Measurements from ENCODE around the gene GPSM1. TPM values are rescaled to one million over a fixed set of nuclear protein-coding genes. Genes with fewer than 3 reads are reported as not detected.

Gene GPSM1
- total RNA-seq, 4 donors from 2014 or later: 28.8 to 95.1 (median 38.1) TPM

DNA sequence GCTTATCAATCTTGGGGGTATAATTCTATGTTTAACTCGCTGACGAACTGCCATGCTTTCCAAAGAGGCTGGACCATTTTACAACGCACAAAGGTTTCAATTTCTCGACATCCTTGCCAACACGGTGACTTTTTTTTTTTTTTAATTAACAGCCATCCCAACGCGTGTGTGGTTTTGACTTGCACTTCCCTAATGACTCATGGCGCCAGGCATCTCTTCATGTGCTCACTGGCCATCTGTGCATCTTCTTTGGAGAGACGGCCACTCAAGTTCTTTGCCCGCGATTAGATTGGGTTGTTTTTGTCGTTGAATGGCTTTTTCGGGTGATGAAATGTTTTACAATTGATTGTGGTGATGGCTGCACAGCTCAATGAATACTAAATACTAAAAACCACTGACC is 58.7 kb downstream of the GPSM1 start:
- no peak for DNase-seq (ENCODE audit: low spot score in 2 of 2)
- TF ChIP-seq POLR2A (IDR thresholded peaks at IDR 0.05) (no peak), EP300 (IDR thresholded peaks at IDR 0.05) (no peak)
- TF ChIP-seq, protein P1, sequence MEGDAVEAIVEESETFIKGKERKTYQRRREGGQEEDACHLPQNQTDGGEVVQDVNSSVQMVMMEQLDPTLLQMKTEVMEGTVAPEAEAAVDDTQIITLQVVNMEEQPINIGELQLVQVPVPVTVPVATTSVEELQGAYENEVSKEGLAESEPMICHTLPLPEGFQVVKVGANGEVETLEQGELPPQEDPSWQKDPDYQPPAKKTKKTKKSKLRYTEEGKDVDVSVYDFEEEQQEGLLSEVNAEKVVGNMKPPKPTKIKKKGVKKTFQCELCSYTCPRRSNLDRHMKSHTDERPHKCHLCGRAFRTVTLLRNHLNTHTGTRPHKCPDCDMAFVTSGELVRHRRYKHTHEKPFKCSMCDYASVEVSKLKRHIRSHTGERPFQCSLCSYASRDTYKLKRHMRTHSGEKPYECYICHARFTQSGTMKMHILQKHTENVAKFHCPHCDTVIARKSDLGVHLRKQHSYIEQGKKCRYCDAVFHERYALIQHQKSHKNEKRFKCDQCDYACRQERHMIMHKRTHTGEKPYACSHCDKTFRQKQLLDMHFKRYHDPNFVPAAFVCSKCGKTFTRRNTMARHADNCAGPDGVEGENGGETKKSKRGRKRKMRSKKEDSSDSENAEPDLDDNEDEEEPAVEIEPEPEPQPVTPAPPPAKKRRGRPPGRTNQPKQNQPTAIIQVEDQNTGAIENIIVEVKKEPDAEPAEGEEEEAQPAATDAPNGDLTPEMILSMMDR (IDR thresholded peaks at IDR 0.05): no peak
- H3K27me3 ChIP-seq: no peaks in the 10 kb centered on the region
- no peak overlapping the region for H3K4me3 ChIP-seq
- H3K9me3 ChIP-seq: no peaks in the 10 kb centered on the region
- no peak overlapping the region for H3K27ac ChIP-seq
- H3K4me1 ChIP-seq: no peaks in the 10 kb centered on the region
- peaks cover 2 to 95% (median 8%) of the 10 kb centered on the region in 3 donors for H3K36me3 ChIP-seq
- WGBS, 2 donors: 91 to 93% methylated on average over 13 of the region's 13 CpGs

DNA sequence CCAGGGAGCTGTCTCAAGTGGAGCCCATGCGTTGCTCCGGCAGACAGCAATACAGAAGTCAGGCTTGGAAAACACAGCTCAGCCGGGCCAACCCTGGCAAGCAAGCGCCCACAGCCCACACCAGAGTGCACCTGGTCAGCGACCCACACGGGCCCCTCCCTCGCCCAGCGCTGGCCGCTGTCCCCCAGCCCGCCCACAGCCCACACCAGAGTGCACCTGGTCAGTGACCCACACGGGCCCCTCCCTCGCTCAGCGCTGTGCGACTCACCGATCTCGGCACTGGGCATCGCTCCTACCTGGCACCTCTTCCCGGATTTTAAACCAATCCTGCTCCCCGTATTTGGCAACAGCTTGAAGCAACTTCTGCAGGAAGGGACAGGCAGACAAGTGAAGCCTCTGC is 59.9 kb downstream of the GPSM1 start:
- TF ChIP-seq POLR2A (IDR thresholded peaks at IDR 0.05): no peak
- TF ChIP-seq, protein P1 (IDR thresholded peaks at IDR 0.05): no peak
- no peak for TF ChIP-seq EP300 (IDR thresholded peaks at IDR 0.05)
- H3K9me3 ChIP-seq: no peaks in the 10 kb centered on the region
- H3K27ac ChIP-seq: no peak overlapping the region
- H3K4me1 ChIP-seq: peaks cover 0 to 2% (median 0%) of the 10 kb centered on the region in 4 donors
- no peak overlapping the region for H3K4me3 ChIP-seq
- H3K36me3 ChIP-seq: peaks cover 2 to 95% (median 8%) of the 10 kb centered on the region in 3 donors
- no peak for DNase-seq (ENCODE audit: low spot score in 2 of 2)
- no peaks in the 10 kb centered on the region for H3K27me3 ChIP-seq
- WGBS, 2 donors: 93 to 95% methylated on average over 18 to 19 of the region's 19 CpGs

DNA sequence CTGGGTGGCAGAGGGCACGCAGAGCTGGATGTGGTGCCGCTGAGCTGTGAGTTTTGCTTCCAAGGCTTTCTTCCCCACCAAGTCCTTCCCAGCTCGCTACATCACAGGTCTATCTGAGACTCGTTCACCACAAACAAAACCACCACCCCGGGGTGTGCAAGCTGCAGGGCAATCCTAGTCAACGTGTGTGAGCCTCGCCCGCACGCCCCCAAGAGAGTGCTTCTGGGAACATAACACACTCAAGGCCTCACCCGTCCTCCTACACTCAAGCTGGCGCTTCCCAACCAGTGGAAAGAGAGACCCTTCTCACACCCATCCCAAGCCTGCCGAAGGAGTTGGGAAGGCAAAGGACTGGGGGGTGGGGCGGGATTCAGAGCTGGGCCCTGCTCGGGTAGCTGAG is 62.1 kb downstream of the GPSM1 start:
- Histone ChIP-seq H3K4me1 (peaks cover 0 to 16% (median 0%) of the 10 kb centered on the region in 4 donors), H3K27ac (no peak overlapping the region), H3K4me3 (no peak overlapping the region), H3K9me3 (no peaks in the 10 kb centered on the region), H3K36me3 (peaks cover 2 to 95% (median 3%) of the 10 kb centered on the region in 3 donors), H3K27me3 (no peaks in the 10 kb centered on the region)
- no peak for DNase-seq (ENCODE audit: low spot score in 2 of 2)
- TF ChIP-seq, protein P1 (IDR thresholded peaks at IDR 0.05): no peak
- TF ChIP-seq POLR2A (IDR thresholded peaks at IDR 0.05) (no peak), EP300 (IDR thresholded peaks at IDR 0.05) (no peak)
- WGBS, 2 donors: 84 to 86% methylated on average over 14 of the region's 14 CpGs

DNA sequence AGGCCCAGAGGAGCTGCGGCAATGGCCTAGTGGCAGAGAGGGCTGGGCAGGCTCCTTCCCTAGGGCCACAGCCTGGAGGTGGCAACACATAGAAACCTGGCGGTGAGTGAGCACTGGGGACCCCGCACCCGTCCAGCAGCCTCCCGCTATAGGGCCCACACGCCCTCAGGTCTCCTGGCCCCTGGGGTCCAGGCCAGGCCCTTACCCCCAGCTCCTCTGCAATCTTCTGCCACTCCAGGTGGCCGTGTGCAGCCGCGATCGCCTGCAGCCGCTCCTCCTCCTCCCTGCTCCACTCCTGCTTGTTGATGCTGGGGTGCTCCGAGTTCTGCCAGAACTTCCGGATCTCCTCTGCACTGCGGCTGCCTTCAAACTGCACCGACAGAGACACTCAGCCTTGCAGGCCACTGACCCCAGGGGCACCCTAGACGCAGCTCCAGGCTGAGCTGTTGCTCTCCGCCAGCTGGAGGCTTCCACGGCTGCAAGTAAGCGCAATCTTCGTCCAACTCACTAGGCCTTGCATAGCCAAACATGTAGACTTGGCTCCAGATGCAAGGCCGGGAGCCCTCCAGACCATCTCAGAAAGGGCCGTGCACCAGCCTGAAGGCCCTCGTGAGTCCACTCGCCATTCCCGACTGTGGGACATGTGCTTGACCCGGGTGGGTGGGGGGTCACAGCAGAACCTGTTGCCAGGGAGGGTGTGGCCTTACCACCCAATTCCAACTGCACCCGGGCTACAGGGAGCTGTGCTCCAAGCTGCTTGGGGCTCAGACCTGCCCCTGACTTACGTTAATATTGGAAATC is 64.6 kb downstream of the GPSM1 start:
- Histone ChIP-seq H3K27me3 (no peaks in the 10 kb centered on the region), H3K36me3 (peaks cover 2 to 95% (median 13%) of the 10 kb centered on the region in 3 donors), H3K4me3 (no peak overlapping the region), H3K27ac (peak overlapping the region in 1 of 4 donors; percentile 36), H3K4me1 (peaks cover 0 to 16% (median 0%) of the 10 kb centered on the region in 4 donors), H3K9me3 (no peaks in the 10 kb centered on the region)
- TF ChIP-seq, protein P1 (IDR thresholded peaks at IDR 0.05): no peak
- TF ChIP-seq EP300 (IDR thresholded peaks at IDR 0.05): no peak
- no peak for TF ChIP-seq POLR2A (IDR thresholded peaks at IDR 0.05)
- no peak for DNase-seq (ENCODE audit: low spot score in 2 of 2)
- WGBS, 2 donors: 90% methylated on average over 22 to 26 of the region's 28 CpGs

Measured in tibial nerve (tissue), 4 donors.